ENCODE measurements around the gene SPPL2B.
"Not testable (repeated sequence)": the region's sequence is repeated elsewhere in the genome, so short reads cannot be mapped to it uniquely, and the experiment has no call there.

The SPPL2B gene

GRCh38 chr19:2337329-2337707, 8.8 kb downstream of the SPPL2B start:
- DNase-seq (ENCODE audit: low read depth in 3 of 3): no peak

DNA sequence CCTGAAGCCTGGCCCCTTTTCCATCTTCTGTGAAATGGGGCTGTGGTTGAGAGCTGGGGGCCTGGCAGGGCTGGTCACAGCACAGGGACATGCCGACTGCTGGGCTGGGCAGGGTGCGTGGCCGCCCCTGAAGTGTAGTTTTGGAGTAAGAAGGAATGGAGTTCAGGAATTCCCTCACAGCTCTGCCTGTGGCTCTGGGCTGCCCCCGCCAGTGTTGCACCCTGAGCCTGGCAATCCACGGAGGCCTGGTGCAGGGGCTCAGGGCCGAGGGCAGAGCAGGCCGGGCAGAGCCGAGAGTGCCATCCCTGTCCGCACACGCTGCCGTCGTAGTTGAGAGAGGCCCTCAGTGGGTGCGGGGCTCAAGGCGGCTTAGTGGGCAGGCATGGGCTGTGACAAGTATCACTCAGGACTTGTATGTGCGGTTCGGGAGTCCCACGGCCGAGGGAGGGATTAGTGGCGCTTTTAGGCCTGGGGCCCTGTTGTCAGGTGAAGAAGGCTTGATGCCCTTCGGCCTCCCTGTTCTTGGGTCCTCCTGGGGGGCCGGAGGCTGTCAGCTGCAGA, 9.7 kb downstream of the SPPL2B start:
- DNase-seq (ENCODE audit: low read depth in 3 of 3): no peak

DNA sequence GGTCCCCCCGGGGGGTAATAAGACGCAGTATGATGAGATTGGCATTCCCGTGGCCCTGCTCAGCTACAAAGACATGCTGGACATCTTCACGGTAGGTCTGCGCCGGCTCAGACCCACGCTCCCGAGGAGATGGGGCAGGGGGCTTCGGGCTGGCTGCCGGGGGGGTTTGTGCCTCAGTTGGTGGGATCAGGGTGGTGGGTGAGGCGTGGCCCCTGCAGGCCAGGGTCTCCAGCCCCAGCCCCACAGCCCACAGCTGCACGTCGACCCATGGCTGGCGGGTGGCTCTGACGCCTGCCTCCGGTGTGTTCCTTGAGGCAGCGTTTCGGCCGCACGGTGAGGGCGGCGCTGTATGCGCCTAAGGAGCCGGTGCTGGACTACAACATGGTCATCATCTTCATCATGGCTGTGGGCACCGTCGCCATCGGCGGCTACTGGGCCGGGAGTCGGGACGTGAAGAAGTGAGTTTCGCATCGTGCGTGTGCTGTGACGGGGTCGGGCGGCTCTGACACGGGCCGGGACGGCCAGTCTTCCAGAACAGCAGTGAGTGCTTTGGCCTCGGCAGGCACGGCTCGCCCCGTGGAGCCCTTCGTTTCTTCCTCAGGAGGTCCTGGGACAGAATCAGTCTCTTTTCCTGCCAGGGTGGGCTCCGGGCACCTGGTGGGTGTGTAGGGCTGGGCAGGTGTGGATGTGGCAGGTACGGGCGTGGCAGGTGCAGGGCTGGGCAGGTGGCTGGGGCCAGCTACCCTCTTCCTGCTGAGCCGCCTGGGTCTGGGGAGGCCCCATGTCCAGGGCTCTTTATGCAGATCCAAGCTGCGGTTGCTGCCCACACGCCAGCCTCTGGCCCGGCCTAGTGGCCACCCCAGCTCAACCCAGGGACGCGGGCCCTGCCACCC, 10.5 kb downstream of the SPPL2B start:
- no peak for DNase-seq (ENCODE audit: low read depth in 3 of 3)

GRCh38 chr19:2339644-2340310, 11.3 kb downstream of the SPPL2B start:
- no peak for DNase-seq (ENCODE audit: low read depth in 3 of 3)

DNA sequence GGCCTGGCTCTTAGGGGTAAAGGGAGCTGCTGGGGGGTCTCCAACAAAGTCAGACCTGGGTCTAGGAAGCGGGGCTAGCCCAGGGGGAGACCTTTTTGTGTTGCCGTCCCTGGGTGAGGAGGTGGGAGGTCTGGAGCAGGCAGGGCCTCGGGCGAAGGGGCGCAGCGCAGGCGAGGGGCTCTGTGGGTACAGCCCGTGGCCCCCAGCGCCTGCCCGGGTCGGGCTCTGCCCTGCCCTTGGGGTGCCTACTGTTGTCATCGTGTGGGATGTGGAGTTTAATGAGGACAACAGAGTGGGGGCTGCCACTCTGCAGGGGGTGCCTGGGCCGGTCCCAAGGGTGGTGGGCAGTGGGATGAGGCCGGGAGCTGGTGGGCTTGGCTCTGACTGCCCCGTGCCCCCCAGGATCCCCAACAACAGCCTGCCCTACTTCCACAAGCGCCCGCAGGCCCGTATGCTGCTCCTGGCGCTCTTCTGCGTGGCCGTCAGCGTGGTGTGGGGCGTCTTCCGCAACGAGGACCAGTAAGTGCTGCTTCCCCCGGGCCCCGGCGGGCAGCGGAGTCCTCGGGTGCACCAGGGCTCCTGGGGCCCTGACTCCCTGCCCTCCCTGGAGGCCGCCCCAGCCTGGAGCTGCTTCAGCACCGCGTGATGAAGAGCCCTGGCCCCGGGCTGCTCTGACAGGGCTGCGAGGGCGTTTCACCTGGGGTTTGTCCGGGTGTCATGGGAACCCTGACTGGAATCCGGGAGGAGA, 12.2 kb downstream of the SPPL2B start:
- no peak for DNase-seq (ENCODE audit: low read depth in 3 of 3)

DNA sequence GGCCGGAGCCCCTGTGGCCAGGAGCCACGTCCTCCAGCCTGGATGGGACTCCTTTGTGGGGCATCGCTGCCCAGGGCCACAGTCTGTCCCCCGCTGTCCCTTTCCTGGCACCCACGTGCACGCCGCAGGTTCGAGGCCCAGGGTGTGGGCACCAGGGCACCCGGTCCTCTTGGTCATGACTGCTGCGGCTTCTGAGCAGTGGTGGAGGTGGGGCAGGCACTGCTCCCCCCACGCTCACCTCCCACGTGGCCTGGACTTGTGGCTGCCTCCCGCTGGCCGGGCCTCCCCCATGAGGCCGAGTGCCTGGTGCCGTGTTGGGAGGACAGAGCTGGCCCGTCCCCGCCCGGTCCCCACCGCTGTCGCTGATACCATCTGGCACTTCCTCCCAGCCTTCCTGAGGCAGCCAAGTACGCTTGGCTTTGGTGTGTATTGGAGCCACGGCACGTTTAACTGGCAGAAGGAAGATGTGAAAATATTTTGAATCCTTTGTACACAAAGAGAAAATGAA, 12.8 kb downstream of the SPPL2B start:
- no peak for DNase-seq (ENCODE audit: low read depth in 3 of 3)

DNA sequence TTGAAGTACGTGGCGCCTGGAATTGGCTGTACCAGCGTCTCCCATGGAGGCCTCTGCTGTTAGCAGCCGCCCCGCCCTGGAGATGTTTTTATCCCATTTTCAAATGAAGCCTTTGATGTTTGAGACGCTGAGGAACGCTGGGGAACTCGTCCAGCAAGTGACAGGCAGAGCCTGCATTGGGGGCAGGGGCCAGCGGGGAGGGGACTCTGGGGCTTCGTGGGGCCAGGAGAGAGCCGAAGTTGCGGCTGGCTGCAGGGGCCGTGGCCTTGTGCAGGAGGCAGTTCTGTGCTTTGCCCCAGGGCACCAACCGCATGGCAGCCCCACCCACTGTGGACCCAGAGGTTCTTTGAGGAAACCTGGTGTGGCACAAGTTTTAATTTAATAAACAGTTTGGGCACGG, 13.5 kb downstream of the SPPL2B start:
- no peak for DNase-seq (ENCODE audit: low read depth in 3 of 3)

- DNase-seq (ENCODE audit: low read depth in 3 of 3): no peak
These were observed 14.3 kb downstream of the SPPL2B start for GRCh38 chr19:2342656-2343288.

- no peak for DNase-seq (ENCODE audit: low read depth in 3 of 3)
These were observed 15.0 kb downstream of the SPPL2B start for GRCh38 chr19:2343289-2343982.

DNA sequence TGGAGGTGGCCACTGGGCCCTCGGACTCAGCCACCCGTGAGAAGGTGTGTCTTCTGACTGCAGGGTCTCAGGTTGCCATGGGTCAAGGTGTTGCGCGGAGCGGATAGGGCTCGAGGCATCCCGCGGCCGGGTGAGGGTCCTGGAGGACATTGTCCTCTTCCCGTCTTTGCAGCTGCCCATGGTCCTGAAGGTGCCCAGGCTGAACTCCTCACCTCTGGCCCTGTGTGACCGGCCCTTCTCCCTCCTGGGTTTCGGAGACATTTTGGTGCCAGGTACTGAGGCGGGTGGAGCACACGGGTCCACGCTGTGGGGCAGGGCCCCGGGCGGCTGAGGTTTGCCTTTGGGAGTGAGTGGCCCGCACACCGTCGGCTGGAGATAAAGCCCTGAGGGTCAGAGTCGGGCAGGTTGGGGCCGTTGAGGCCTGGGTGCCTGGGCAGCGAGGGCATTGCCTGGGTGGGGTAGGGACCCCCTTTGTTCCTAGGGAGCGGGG, 15.9 kb downstream of the SPPL2B start:
- DNase-seq (ENCODE audit: low read depth in 3 of 3): no peak

GRCh38 chr19:2345076-2345475, 16.6 kb downstream of the SPPL2B start:
- DNase-seq (ENCODE audit: low read depth in 3 of 3): no peak

DNA sequence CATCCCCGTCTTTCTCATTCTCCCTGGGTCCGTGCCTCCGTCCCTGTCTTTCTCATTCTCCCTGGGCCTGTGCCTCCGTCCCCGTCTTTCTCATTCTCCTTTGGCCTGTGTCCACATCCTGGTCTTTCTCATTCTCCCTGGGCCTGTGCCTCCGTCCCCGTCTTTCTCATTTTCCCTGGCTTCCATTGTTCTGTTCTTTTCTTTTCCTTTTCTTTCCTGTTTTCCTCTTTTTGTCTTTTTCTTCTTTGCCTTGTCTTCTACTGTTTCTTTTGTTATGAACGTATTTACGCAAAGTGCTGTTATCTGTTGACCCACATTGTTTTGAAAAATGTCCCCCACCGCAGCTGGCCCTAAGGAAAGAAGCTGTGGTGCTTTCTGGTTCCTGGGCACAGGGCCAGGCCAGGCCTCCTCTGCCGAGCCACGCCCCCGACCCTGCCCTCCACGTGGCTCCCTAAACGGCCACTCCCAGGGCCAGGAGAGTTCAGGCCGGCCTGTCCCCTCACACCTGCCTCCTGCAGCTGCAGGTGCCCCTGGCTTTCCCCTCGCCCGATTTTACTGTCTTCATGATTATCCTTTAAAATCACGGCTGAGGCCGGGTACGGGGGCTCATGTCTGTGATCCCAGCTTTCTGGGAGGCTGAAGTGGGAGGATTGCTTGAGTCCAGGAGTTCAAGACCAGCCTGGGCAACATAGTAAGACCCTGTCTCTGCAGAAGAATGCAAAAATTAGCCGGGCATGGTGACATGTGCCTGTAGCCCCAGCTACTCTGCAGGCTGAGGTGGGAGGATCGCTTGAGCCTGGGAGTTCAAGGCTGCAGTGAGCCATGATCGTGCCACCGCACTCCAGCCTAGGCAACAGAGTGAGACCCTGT, 17.5 kb downstream of the SPPL2B start:
- no peak for DNase-seq (ENCODE audit: low read depth in 3 of 3)

GRCh38 chr19:2349818-2350217, 21.3 kb downstream of the SPPL2B start:
- DNase-seq (ENCODE audit: low read depth in 3 of 3): not testable (repeated sequence)

GRCh38 chr19:2350656-2351055, 22.2 kb downstream of the SPPL2B start:
- no peak for DNase-seq (ENCODE audit: low read depth in 3 of 3)

DNA sequence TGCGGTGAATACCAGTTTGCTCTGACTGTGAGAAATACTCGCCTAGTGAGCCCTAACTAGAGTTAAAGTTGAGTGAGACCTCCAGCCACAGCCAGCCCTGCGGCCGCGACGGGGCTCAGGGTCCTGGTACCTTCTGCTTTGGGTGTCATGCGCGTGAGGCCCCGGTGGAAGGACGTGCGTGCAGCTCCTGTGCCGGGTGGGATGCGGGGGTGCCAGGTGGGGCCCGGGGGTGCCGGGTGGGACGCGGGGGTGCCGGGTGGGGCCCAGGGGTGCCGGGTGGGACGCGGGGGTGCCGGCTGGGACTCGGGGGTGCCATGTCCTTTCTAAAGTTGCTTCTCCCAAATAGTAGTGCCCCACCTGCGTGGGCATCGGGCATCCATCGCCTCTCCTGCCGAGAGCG, 23.1 kb downstream of the SPPL2B start:
- no peak for DNase-seq (ENCODE audit: low read depth in 3 of 3)

DNA sequence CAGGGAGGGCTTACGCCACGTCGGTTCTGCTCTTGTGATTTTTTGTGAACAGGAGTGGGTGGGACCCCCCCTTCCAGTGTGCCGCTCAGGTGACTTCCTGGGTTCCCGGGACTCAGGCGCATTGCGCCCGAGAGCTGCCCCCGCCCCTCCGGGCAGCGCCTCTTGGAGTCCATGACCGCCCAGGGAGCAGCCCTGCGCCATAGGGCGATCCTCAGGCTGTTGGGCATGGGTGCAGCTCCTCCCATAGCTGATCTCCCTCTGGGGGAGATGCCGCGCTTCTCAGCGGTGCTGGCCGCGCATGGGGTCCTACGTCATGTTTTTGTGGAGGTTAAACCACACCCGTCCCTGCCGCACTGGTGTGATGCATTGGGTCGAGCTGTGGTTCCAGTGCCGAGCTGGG, 23.6 kb downstream of the SPPL2B start:
- DNase-seq (ENCODE audit: low read depth in 3 of 3): no peak

GRCh38 chr19:2353159-2353886, 24.8 kb downstream of the SPPL2B start:
- no peak for DNase-seq (ENCODE audit: low read depth in 3 of 3)

GRCh38 chr19:2353887-2354592, 25.6 kb downstream of the SPPL2B start:
- DNase-seq (ENCODE audit: low read depth in 3 of 3): no peak
